OCI-LY1 (cell line): Measurements from ENCODE around the gene C9orf43.

Experiments
- CTCF ChIP-seq: fragments of 200-600 bp; sonication (generic), shearing (Covaris generic); IDR thresholded peaks from 2 replicates; pipeline ENCODE4 v1.5.1; 2017; ENCODE audit warnings: mild to moderate bottlenecking, antibody characterized with exemption, low read length, moderate library complexity, mixed read lengths
- EZH2 ChIP-seq: fragments of 200-600 bp; sonication (generic), shearing (Covaris generic); IDR thresholded peaks from 2 replicates; pipeline ENCODE4 v1.8.0; 2017; ENCODE audit warnings: borderline replicate concordance, mixed run types, mild to moderate bottlenecking, antibody characterized with exemption, low read length, moderate library complexity, mixed read lengths

GRCh38 chr9:113426701-113427100 lies 16.2 kb downstream of the C9orf43 start:
- TF ChIP-seq CTCF (no peak), EZH2 (no peak)
